HT-29 (cell line): Measurements from ENCODE around the gene FBXL16. TPM values are rescaled to one million over a fixed set of nuclear protein-coding genes. Genes with fewer than 3 reads are reported as not detected.
A peak's percentile ranks its signal among the peaks of the same experiment; 100 is the strongest.

Source experiments
- DNase-seq: peaks from one replicate; pipeline ENCODE4 v3.0.0-alpha.2; 2015; ENCODE audit warnings: low spot score
- total RNA-seq: library from RNA; depleted of rRNA; stranded (reverse); fragments of >200 nt; shearing (Covaris generic); gene quantifications from 2 replicates; pipeline ENCODE4 v1.2.3, GENCODE V29; 2014

FBXL16 gene
- total RNA-seq, 1 experiment from 2014 or later: 1.5 TPM

DNA sequence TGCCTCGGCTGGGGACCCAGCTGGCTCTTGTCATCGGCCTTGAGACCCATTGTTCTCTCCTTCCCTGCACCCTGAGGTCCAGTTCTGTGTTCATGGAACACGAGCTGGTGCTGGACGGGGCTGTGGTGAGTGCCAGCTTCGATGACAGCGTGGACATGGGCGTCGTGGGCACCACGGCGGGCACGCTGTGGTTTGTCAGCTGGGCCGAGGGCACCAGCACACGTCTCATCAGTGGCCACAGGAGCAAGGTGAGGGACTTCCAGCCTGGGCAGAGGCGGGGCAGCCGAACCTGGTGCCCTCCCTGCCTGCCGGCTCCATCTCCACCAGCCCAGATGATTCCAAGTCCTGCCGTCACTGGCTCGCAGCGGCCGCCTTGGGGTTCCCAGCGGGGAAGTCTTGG is 43.0 kb downstream of the FBXL16 start:
- no peak for DNase-seq

DNA sequence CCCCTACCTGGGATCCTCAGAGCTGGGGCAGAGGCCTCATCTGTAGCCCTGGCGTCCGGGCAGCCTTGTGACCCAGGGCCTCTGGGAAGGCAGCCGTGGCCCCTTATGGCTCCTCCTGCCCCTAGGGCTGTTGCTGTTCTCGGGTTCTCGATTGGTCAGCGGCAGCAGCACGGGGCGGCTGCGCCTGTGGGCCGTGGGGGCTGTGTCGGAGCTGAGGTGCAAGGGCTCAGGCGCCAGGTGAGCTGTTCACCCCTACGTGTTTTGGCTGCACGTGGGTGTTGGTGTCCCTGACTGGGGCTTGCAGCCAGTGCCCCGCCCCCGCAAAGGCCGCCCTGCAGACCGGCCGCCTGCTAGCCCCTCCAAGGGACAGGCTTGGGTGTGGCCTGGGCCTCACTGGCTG is 43.5 kb downstream of the FBXL16 start:
- no peak for DNase-seq

DNA sequence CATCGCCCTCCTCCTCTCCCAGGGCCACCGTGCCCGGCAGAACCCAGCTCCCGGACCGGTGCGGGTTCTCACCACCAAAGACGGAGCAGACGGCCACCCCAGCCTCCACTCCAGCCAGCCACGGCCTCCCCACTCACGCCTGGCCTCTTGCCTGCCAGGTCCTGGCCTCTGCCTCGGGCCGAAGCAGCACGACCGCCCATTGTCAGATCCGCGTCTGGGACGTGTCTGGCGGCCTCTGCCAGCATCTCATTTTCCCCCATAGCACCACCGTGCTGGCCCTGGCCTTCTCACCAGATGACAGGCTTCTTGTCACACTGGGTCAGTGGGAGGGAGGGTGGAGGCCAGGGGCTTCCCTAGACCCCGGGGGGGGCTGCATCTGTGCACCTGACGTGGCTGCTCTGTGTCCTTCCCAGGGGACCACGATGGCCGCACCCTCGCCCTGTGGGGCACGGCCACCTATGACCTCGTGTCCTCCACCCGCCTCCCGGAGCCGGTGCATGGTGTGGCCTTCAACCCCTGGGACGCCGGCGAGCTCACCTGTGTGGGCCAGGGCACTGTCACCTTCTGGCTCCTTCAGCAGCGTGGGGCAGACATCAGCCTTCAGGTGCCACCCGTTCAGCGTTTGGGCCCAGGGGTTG is 44.3 kb downstream of the FBXL16 start:
- DNase-seq: no peak

DNA sequence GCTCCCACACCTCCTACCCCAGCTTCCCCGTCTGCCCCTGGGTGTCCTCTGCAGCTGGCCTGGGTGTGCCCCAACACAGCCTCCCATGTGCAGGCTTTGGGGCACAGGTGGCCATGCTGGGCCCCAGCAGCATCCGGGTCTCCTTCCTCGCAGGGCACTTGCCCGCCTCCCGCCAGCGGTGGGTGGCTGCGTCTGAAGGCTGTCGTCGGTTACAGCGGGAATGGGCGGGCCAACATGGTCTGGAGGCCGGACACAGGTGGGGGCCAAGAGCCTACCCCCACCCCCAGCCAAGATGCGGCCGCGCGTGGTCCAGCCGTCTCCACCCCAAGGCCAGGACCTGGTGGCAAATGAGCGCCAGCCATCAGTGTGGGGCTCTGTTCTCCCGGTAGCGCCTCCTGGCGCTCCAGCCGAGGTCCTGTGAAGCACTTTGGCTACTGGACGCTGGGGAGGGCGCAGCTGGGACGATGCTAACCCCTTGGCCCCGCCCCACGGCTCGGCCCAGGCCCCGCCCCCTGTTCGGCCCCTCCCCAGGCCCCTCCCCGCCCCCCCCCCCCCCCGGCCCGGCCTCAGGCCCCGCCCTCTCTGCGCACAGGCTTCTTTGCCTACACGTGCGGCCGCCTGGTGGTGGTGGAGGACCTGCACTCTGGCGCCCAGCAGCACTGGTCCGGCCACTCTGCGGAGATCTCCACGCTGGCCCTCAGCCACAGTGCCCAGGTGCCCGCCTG is 45.0 kb downstream of the FBXL16 start:
- DNase-seq: peak; percentile 91

DNA sequence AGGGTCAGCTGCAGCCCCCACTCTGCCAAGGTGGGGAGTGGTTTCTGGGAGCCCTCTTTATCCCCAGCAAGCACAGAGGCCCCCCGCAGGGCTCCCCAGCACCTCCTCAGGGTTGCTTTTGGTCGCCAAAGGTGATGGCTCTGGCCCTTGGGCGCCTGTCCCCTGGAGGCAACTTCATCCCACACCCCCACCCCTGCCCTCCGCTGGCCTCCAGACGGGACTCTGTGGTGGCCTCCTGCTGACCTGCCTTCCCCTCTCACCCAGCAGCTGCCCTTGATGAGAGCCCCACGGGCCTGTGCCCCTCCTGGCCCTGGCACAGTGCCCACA is 45.5 kb downstream of the FBXL16 start:
- no peak for DNase-seq

DNA sequence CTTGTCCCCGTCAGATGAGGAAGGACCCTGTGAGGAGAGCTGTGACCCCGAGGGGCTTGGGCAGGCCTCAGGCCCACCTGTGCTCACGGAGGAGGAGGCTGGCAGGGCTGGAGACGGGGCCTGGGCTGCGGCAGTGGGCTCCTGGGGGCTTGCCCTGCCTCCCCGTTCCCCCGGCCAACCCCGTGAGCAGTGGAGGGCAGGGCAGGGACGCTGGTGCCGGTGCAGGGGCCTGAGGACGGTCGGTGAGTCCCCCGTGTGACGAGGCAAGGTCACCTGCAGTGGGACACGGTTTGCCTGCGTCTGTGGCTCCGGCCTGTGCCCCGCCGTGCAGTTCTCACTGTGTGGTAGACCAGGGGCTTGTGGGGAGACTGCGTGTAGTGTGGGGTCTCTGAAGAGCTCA is 46.0 kb downstream of the FBXL16 start:
- no peak for DNase-seq

DNA sequence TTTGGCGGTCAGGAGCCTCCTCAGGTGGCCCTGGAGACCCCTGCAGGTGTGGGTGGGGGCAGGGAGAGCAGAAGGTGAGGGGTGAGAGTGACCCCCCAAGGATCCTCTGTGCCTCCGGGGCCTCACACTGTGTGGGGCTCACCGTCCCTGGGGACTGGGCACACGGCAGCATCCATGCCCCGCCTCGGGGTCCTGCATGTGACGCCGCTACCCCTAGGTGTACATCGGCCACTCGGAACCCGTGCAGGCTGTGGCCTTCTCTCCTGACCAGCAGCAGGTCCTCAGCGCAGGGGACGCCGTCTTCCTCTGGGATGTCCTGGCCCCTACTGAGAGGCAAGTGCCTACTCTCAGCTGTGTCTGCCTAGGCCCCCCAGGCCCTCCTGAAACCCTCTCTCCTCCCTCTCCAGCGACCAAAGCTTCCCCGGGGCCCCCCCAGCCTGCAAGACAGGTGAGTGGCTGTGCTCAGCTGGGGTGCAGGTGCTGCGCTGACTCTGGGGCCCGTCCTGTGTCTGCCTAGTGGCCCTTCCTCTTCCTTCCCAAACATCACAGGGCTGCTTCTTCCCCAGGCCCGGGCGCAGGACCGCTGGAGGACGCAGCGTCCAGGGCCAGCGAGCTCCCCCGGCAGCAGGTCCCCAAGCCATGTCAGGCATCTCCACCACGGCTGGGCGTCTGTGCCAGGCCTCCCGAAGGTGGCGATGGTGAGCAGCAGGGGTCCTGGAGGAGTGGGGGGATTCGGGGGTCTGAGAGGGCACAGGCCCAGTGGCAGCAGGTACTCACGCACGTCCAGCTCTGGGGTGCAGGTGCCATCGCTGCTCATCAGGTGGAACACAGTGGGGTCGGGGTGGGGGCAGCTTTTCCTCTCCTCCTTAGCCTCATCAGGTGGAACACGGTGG is 46.7 kb downstream of the FBXL16 start:
- DNase-seq: no peak

DNA sequence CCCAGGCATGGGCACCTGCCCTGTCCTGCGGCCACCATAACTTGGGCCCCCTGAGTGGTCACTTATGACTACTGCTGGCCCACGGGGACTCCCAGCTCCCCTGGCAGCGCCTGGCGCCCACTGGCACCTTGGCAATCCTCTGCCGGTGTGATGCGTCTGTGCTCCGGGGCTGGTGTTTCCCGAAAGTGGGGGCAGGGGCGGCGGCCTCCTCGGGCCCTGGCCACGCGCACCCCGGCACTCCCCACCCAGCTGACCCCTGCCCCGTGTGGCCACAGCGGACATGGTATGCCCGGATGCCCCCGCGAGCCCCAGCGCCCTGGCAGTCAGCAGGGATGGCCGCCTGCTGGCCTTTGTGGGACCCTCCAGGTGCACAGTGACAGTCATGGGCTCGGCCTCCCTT is 48.1 kb downstream of the FBXL16 start:
- no peak for DNase-seq

DNA sequence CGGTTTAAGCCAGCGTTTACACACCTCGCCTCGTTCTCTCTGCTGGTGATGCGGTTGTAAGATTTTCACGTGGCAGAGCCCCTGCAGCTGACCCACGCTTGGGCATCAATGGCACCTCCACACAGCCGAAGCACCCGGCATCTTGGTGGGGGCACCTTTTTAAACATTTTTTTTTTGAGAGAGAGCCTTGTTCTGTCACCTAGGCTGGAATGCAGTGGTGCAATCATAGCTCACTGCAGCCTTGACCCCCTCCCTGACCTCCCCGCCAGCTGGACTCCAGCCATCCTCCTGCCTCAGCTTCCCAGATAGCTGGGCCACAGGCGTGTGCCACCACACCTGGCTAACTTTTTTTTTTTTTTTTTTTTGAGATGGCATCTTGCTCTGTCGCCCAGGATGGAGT is 51.6 kb downstream of the FBXL16 start:
- DNase-seq: no peak

DNA sequence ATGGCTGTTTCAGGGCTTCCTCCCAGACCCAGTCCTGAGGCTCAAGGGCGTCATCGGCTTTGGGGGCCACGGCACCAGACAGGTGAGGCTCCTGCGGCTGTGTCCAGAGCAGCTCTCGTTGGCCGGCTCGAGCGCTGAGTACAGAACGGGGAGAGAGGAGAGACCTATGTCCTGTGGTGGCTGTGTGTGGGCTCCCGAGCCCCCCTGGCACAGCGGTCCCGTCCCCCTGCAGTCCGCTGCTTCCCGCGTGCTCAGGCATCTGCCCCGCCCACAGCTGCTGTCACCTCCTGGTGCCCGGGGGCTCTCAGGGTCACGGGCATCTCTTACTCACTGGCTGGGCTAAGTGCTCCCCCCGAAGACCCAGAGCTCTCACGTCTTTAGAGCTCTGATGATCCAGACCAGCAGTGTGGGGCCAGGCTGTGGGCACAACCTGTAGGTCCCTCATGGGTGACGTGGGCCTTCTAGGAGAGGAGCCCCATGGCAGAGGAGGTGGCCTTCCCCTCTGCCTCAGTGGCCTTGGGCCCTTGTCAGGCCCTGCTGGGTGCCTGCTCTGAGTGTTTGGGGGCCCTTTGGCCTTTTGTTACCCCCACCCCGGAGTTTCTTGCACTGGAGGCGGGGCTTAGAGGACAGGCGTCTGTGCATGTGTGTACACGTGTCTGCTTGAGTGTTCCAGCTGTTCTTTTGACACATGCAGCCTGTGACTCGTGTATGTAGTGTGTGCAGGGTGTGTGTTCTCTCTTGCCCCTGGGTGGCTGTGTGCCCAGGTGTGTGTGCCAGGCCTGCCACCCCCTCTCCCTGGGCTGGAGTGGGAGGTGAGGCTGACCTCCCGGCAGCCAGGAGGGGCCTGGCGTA is 52.9 kb downstream of the FBXL16 start:
- no peak for DNase-seq

DNA sequence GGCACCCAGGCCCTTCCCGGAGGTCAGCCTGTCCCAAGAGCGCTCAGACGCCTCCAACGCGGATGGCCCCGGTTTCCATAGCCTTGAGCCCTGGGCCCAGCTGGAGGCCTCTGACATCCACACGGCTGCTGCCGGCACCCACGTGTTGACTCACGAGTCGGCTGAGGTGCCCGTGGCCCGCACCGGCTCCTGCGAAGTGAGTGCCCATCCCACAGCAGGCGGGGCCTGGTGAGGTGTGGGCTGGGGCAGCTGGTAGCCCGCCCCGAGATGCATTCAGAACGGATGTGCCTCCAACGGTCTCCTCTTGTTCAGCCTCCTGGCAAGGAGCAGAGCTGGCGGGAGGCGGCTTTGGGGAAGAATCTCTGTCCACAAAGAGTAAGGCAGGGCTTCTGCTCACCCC is 53.8 kb downstream of the FBXL16 start:
- no peak for DNase-seq

DNA sequence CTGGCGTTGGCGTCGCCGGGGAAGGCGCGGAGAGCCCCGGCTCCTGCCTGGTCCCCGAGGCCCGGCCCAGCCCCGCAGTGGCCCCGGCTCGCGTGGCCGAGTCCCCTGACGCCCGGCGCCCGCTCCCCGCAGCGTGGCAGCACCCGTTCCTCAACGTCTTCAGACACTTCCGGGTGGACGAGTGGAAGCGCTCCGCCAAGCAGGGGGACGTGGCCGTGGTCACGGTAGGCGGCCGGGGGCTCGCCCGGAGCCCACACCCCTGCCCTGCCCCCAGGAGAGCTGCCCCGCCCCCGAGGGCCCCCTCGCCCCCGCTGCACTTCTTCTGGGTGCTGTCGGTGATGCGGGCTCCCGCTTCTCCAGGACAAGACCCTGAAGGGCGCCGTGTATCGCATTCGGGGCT is 56.0 kb downstream of the FBXL16 start:
- peak; percentile 36 for DNase-seq

DNA sequence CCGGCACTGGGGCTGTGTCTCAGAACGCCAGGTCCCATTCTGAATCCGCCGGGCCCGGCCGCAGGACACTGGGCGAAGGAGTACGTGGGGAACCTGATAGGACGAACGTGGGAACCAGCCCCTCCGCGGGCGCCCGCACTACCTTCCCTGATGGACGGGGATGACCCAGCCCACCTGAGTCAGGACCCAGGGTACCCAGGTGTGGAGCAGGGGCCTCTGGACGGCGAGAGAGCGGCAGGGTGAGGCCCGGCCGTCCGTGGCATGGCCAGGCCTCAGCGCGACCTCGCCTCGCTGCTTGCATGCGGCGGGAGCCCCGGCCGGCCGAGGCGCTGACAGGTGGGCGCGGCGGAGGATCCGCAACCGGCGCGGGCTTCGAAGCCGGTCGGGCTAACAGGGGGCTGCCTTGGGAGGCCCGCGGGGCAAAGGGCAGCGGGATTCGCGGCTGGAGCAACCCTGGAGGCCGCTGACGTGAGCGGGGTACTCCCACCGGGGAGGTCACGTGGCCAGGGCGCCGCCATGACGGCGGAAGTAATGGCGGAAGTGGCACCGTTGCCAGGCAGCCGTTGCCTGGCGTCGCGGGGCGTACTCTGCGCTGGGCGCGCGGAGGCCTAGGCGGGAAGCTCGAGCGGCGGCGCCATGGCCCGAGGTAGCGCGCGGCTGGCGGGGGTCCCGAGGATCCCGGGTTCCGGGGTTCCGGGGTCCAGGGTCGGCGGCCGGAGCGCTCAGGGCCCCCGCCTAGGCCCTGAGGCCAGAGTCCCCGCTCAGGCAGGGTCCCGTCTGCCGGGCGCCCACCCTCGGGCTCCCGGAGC is 56.6 kb downstream of the FBXL16 start, which contains the start of gene WDR90:
TSS of gene WDR90 (plus strand) at position 585 of the 809 bp plus-strand sequence. CDS start at position 637, 52 bp downstream.
- peak; percentile 91 for DNase-seq

DNA sequence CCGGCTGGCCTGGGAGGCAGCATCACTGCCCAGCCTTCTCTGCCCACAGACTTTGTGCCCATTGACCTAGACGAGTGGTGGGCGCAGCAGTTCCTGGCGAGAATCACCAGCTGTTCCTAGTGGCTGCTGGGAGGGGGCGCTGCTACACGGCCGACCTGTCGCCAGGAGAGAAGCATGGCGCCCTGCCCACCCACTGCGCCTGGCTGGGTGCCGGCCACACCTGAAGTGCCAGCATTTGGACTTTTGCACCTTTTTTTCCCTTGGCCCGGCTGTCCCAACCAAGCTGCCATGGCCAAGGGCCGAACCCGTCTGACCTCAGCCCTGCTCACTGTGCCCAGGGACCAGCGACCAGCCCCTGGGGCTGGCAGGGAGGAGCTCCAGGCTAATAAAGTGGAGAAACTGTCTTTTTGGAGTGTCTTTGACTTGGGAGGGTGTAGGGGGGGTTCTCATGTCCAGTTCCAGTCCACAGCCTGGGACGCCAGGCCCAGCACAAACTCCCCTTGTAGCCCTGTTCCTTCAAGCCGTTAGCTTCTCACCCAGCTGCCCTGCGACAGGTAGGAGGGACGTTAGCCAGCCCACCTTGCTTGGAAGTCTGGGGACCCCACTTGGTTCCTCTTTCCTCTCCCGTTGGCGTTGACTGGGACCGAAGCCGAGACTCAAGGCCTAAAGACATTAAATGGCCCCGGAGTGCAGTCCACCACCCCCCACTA is 57.4 kb downstream of the FBXL16 start:
- DNase-seq: peak; percentile 75

DNA sequence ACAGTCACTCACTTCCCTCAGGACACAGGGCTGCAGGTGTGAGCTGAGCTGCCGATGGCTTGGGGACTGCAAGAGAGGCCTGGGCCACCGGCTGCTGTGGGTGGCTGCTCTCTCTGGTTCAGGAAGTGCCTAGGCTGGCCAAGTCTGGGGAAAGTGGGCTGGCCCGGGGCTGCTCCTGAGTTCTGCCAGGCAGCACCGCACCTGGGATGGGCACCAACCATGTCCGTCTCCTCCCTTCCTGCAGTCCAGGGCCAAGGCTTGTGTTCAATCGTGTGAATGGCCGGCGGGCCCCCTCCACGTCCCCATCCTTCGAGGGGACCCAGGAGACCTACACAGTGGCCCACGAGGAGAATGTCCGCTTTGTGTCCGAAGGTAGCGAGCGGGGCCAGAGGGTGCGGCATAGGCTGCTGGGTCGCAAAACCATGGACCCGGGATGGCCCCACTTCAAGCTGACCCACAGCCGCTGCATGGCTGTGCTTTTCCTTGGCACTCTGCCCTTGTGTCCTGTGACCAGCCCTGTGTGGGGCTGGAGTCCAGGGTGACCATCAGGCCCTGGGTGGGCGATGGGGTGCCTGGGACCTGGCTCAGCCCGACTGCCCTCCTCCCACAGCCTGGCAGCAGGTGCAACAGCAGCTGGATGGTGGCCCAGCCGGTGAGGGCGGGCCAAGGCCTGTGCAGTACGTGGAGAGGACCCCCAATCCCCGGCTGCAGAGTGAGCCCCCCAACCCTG is 58.3 kb downstream of the FBXL16 start:
- peak; percentile 22 for DNase-seq

DNA sequence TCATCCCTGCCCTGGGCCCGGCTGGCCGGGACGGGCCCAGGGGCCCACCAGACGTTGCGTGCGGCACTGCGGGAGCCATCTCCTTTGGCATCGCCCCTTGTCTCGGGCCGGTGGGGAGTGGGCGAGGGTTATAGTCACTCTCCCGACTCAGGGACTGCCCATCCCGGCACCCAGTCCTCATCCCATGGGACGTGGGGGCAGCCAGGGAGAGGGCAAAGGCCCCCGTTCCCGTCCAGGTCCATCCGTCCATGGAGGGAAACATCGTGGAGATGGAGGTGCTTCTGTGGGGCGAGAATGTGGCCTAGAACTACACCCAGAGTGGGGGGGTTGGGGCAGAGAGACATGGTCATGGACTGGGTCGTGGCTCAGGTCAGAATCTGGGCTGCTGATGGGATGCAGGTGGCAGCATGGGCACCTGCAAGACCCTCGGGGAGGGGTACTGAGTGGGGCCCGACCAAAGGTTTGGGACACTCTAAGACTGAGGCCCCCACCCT is 58.9 kb downstream of the FBXL16 start:
- no peak for DNase-seq

DNA sequence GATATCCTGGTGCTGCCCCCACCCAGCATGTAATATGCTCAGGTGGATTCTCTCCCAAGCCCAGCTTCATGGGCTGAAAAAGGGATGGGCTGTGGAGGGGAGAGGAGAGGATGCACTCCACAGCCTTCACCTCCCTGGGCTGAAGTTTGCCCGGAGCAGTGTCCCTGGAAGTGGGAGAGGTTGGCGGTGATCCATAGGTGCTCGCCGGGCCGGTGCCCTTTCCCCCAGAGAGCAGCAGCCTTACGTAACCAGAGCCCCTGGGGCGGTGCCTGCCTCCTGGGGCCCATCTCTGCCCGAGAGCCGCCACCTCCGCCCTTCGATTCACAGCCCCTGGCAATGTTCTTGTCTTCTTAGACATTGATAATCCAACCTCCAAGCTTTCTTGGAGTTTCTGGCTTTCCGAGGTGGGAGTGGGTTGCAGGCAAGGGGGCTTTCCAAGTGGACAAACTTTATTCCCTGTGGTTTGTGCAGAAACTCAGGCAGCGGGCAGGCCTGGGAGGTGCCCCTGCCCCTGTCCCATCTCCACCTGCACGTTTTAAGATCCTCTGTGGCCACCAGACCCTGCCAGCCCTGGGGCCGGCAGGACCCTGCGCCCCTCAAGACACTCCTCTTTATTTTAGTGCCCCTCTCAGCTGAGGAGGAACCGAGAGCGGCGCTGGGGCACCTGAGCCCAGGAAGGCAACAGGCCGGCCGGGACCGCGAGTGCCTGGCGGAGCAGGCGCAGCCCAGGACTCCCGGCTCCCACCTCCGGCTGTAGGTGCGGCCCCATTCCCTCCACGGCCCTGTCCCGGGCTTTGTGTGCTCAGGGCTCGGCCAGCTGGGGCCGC is 59.5 kb downstream of the FBXL16 start:
- peak; percentile 67 for DNase-seq

DNA sequence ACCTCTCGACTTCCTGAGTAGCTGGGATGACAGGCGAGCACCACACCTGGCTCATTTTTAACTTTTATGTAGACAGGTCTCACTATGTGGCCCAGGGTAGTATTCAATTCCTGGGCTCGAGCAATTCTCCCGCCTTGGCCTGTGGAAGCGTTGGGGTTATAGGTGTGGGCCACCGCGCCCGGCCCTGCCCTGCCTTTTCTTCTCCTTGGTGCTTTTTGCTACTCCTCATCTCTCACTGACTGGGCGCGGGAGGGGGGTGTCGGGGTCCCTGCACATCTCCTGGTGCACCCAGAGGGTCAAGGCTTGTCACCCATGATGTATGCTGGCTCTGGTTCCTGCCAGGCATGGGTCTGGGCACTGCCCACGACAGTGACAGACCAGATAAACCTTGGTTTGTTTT is 61.0 kb downstream of the FBXL16 start:
- no peak for DNase-seq
